K562 treated with DMSO at 1 percent for 48 hours (cell line): ENCODE results near the gene IRF4. TPM values are rescaled to one million over a fixed set of nuclear protein-coding genes. Genes with fewer than 3 reads are reported as not detected.

Source experiments
- total RNA-seq: library from RNA; unstranded; fragments of 300-600 nt; gene quantifications from 2 replicates; pipeline ENCODE4 v1.2.3, GENCODE V29; 2022; ENCODE audit warnings: low replicate concordance; ENCODE audit errors: extremely low read depth

IRF4 gene
- not detected in 2 replicates for total RNA-seq

GRCh38 chr6:391559-392440 lies at the start of gene IRF4:
TSS of gene IRF4 (plus strand) at chr6:391752. CDS start at chr6:393153, 1,401 bp downstream.

Other genes starting within 250 kb of the IRF4 start
- not detected in 2 replicates for gene DUSP22, start 99.3 kb upstream of the IRF4 start, total RNA-seq